GM21576 (cell line): ENCODE results near the gene FCRLA.
"Not testable (repeated sequence)": the region's sequence is repeated elsewhere in the genome, so short reads cannot be mapped to it uniquely, and the experiment has no call there.

Source experiments
- ATAC-seq: cut with Tn5 transposase; IDR thresholded peaks from one replicate; pipeline ENCODE4 v1.9.1; 2021; ENCODE audit warnings: mild to moderate bottlenecking, moderate library complexity; ENCODE audit not compliant: unreplicated experiment

Gene FCRLA

GRCh38 chr1:161706482-161707347 lies at the start of gene FCRLA:
TSS of gene FCRLA (plus strand) at chr1:161707229. CDS start at chr1:161707265, 36 bp downstream.
- ATAC-seq = peak; percentile 58

DNA sequence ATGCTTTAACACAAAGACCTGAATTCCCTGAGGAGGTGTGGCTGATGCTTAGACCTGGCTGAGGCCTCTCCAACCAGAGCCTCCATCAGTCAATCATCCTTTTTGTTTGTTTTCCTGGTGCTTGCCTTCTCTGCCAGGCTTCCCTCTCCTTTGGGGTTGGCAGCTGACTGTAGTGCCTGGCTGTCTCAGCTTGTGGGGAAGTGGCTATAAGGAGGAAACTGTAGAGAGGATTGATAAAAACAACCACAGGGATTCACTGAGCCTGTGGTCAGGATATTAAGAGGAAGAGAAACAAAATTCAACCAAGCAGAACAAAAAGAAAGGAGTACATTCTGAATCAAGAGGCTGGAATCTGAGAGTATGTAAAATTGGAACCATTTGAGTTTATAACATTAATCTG lies 48.5 kb upstream of the FCRLA start:
- ATAC-seq = not testable (repeated sequence)

DNA sequence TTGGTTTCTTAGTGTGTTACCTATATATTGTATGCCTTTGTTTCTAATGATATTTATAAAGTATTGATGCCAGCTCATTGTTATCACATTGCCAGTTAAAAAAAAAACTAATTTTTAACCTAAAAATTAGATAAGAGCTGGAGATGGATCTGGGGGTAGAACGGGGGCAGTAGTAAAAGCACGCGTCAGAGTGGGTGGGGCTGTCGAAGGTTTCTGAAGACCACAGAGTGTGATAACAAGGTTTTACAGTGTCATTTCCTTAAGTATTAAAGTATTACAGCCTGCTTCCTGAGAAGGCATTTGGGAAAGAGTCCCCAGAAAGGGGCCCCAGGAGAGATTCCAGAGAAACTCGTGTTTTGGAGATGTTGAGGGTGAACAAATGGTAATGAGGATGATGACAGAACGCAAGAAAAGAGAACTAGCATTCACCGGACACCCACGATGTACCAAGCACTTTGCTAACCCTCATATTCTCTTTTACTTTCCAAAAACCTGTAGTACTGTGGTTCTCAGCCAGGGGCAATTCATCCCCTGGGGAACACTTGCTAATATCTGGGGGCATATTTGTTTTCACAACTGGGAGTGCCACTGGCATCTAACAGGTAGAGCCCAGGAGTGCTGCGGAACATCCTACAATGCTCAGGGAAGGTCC lies 45.2 kb upstream of the FCRLA start:
- ATAC-seq = not testable (repeated sequence)

- peak; percentile 66 for ATAC-seq
Measured at GRCh38 chr1:161662684-161663339, 44.2 kb upstream of the FCRLA start, which contains the start of gene FCGR2B. TSS of gene FCGR2B (plus strand) at chr1:161663143. CDS start at chr1:161663242, 99 bp downstream.

- ATAC-seq = peak; percentile 17
Measured at GRCh38 chr1:161663569-161663968, 43.5 kb upstream of the FCRLA start.

- not testable (repeated sequence) for ATAC-seq
Measured at GRCh38 chr1:161664689-161665088, 42.3 kb upstream of the FCRLA start.

- not testable (repeated sequence) for ATAC-seq
Measured at GRCh38 chr1:161671045-161672020, 35.7 kb upstream of the FCRLA start.

GRCh38 chr1:161673437-161673836 lies 33.6 kb upstream of the FCRLA start:
- not testable (repeated sequence) for ATAC-seq

DNA sequence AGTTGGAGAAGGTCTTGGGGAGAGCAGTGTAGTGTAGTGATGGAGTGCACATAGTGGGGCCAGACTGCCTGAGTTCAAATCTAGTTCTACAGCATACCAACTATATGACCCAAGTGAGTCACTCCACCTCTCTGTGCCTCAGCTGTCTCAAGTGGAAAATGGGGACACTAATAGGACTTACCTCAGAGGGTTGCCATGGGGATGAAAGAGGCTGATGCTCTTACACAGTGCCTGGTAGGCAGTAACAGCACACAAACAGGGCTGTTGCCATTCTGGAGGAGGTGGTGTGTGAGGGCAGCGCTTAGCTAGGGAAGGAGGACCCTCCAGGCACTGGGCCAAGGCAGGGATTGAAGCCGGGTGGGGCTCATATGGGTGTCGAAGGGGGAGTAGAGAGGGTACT lies 32.6 kb upstream of the FCRLA start:
- ATAC-seq = not testable (repeated sequence)

DNA sequence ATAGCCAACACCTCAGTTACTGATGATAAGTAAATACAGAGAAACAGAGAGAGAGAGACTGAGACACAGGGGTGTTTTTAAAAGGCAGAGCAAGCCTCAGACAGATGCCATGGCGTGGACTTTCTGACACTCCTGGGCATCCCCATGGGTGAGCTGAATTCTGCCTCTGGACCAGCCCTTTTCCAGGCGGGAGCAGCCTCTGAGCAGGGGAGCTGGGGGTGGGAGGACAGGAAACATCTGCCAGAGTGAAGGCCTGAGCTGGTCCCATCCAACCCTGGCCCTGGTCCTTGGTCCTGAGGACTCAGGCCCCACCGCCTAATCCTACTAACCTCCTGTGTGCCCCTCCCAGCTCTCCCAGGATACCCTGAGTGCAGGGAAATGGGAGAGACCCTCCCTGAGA lies 32.1 kb upstream of the FCRLA start:
- not testable (repeated sequence) for ATAC-seq

DNA sequence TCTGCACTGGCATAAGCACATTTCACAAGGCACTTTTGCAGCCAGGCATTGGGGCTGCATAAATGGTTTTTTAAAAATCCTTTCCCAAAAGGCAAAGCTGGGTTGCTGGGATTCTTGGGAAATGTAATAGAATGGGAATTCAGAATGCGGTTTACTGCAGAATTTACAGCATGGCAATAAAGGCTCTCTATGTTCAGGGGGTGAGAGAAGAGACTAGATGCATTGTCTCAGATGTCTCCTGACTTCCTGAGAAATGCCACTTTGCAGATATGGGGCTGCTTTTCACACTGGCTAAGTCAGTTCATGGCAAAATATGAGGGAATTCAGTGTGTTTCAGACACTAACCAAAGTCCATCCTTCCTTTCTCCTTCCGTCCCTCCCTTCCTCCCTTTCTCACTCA lies 30.6 kb upstream of the FCRLA start:
- ATAC-seq = no peak

GRCh38 chr1:161676958-161677689 lies 29.9 kb upstream of the FCRLA start:
- ATAC-seq = no peak

DNA sequence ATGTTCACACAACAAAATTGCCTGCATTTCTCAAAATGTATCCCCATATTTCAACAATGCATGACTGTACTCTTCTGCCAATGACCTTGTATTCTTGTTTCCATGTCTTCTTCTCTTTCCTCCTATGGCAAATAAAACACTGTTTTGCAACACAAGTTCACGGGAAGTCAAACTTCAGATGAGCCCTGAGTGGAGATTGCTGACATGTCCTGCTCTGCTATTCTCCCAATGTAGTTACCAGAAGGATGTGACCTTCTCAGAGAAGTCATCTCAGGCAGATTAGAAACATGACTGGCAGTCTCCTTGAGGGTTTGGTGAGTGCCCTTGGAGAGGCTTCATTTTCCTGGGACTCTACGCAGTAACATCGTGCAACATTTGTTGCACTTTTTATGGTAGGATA lies 28.5 kb upstream of the FCRLA start:
- ATAC-seq = no peak

DNA sequence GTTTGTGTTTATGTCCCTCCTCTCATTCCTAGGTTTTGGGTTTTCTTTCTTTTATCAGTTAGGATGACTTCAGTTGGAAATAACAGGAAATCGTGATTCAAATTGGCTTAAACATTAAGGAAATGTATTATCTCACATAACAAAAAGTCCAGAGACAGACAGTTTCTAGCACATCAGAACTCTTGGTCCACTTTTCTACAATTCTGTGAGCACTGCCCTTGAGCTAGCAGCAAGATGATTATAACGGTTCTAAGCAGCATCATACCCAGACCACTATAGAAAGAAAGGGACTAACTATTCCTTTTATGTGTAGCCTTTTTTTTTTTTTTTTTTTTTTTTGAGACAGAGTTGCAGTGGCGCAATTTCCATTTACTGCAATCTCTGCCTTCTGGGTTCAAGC lies 25.1 kb upstream of the FCRLA start:
- ATAC-seq = no peak

DNA sequence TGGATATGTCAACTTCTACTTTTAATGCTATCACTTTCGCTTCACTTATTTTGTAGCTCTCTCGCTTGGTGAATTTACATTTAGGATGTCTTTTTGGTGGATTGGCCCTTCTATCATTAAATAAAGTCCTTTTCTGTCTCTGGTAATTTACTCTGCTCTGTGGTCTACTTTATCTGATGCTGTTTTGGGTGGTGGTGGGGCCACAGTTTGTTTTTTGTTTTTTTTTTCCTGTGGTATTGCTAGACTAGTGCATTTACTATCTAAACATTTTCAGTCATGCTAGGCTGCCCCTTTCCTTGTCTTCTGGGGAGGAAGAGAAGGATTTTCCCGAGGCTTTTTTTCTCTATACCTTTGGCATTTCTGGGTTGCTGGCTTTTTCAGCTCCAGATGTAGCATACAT lies 18.1 kb upstream of the FCRLA start:
- no peak for ATAC-seq

- ATAC-seq = no peak
Measured at GRCh38 chr1:161691846-161692245, 15.2 kb upstream of the FCRLA start.

- ATAC-seq = not testable (repeated sequence)
Measured at GRCh38 chr1:161693020-161693712, 13.9 kb upstream of the FCRLA start.

- ATAC-seq = not testable (repeated sequence)
Measured at GRCh38 chr1:161698302-161698701, 8.7 kb upstream of the FCRLA start.

- no peak for ATAC-seq
Measured at GRCh38 chr1:161702250-161702649, 4.8 kb upstream of the FCRLA start.
